ENCODE data around the gene CDKAL1. TPM values are rescaled to one million over a fixed set of nuclear protein-coding genes. Genes with fewer than 3 reads are reported as not detected.

CDKAL1 gene
- total and polyA plus RNA-seq, 9 of the 15 experiments (the other 6 are each of a cell fraction or from before 2014, with no cell fraction given): 11.2 to 36.3 (median 20.1) TPM

DNA sequence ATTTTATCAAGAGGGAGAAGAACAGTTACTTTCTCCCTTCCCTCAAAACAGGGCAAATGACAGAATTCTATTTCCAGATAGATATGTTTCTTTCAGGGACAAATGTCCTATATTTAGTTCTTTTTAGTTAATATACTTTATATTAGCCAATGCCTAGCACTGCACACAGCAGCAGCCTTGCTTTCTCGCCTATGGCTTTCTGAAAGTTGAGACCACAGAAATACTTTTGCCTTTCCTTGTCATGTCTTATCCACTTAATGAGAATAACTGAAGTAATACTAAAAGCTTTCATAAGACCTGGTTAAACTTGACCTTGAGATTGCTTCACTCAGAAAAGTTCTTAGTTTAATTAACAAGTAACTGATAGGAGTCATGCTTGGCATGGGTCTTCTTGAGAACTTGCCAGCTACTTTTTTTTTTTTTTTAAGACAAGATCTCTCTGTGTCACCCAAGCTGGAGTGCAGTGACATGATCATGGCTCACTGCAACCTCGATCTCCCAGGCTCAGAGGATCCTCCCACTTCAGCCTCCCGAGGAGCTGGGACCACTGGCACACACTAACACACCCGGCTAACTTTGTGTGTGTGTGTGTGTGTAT lies 159.3 kb downstream of the CDKAL1 start:
- no peak overlapping the region for H3K4me3 ChIP-seq
- POLR2A ChIA-PET: interaction anchor here (1.6 kb wide), 1 partner anchor 11 kb away, joined by 4 read pairs; no protein-coding TSS in a partner anchor
- BruUV-seq (replicated peaks): no TSS peak
- no peak for TF ChIP-seq FOXA3 (CRISPR knock-in tag; conservative IDR thresholded peaks at IDR 0.05 in 1 of 2, IDR thresholded peaks at IDR 0.05 in 1 of 2)
- TF ChIP-seq FOXP1 (CRISPR knock-in tag; IDR thresholded peaks at IDR 0.05): no peak
- TF ChIP-seq KLF1 (tag; IDR thresholded peaks at IDR 0.05): no peak
- no peak for TF ChIP-seq ZNF79 (CRISPR knock-in tag; IDR thresholded peaks at IDR 0.05; ENCODE audit: low read depth)
- TF ChIP-seq STAT6 (CRISPR knock-in tag; IDR thresholded peaks at IDR 0.05): no peak
- TF ChIP-seq SP2 (IDR thresholded peaks at IDR 0.05; ENCODE audit: extremely low read depth, low read depth, low read length, poor library complexity, severe bottlenecking): no peak
- no peak for TF ChIP-seq ZSCAN32 (CRISPR knock-in tag; IDR thresholded peaks at IDR 0.05)
- TF ChIP-seq ZNF384 (IDR thresholded peaks at IDR 0.05; ENCODE audit: low read depth, low read length): peak; percentile 89
- no peak for TF ChIP-seq ARID3B (CRISPR knock-in tag; IDR thresholded peaks at IDR 0.05; ENCODE audit: borderline replicate concordance)
- no peak for TF ChIP-seq PCBP1 (IDR thresholded peaks at IDR 0.05; ENCODE audit: low read depth, low read length, poor library complexity, severe bottlenecking)
- TF ChIP-seq ZNF253 (CRISPR knock-in tag; conservative IDR thresholded peaks at IDR 0.05): no peak
- no peak for TF ChIP-seq ZNF140 (CRISPR knock-in tag; IDR thresholded peaks at IDR 0.05)
- no peak for TF ChIP-seq ZBTB2 (IDR thresholded peaks at IDR 0.05)
- no peak for TF ChIP-seq PTBP1 (IDR thresholded peaks at IDR 0.05; ENCODE audit: low read depth, low read length)
- TF ChIP-seq ZNF197 (CRISPR knock-in tag; IDR thresholded peaks at IDR 0.05; ENCODE audit: low read depth): no peak
- peak; percentile 55 for TF ChIP-seq NFIC (IDR thresholded peaks at IDR 0.05)
- TF ChIP-seq CEBPB (tag; IDR thresholded peaks at IDR 0.05): 0 out of 2 replicates have a peak, but pooled peaks have one; percentile 11
- TF ChIP-seq NR2F6 (CRISPR knock-in tag; IDR thresholded peaks at IDR 0.05): no peak

More for the DNA sequence above, 159.3 kb downstream of the CDKAL1 start:
- H3K27ac ChIP-seq (ENCODE audit: extremely low read depth, low read depth, low read length): no peak overlapping the region; the same call in 2 of the 3 replicates
- H3K9me3 ChIP-seq (replicated peaks; ENCODE audit: control insufficient read depth, insufficient read depth, low read depth, low read length): no peaks in the 10 kb centered on the region
- peaks cover 10% of the 10 kb centered on the region for H3K79me2 ChIP-seq (ENCODE audit: control insufficient read depth, insufficient read depth, low read length)
- no peak overlapping the region for H3K9ac ChIP-seq (ENCODE audit: insufficient read depth in 1 of 2, low read depth in 2 of 2, low read length in 2 of 2)
- intact Hi-C loops (cut with micrococcal nuclease): no loop called here
- peak; percentile 71 for ATAC-seq
- peaks cover 5 to 12% of the 10 kb centered on the region in 2 experiments; a peak in 3 of 5 replicates for H3K4me1 ChIP-seq (replicated peaks in 1 of 2; ENCODE audit: control insufficient read depth in 2 of 2, insufficient read depth in 2 of 2, low read length in 2 of 2)
- no peaks in the 10 kb centered on the region for H3K36me3 ChIP-seq (ENCODE audit: control insufficient read depth, insufficient read depth, low read length)
- 31% methylated on average over 4 of the region's 4 CpGs for WGBS (ENCODE audit: insufficient coverage, low coverage, missing lambda C conversion rate)
- H3K9me1 ChIP-seq (ENCODE audit: control insufficient read depth, insufficient read depth, low read length): no peaks in the 10 kb centered on the region
- no peak for FAIRE-seq
- H3K27me3 ChIP-seq (ENCODE audit: control insufficient read depth in 2 of 2, insufficient read depth in 2 of 2, low read length in 2 of 2): no peaks in the 10 kb centered on the region
- CTCF ChIA-PET (ENCODE audit: low intra/inter-chr PET ratio): no interaction called here
- DNase-seq (ENCODE audit: extremely low read depth in 1 of 4, low spot score in 3 of 4): peak in 1 of 4 experiments; percentile 48
- in situ Hi-C loops (cut with MboI): no loop called here
- no peak overlapping the region for H2AFZ ChIP-seq (ENCODE audit: low read depth, low read length)
- H4K20me1 ChIP-seq (replicated peaks; ENCODE audit: control insufficient read depth, insufficient read depth, low read length): 0 out of 2 replicates have a peak, but pooled peaks cover 6% of the 10 kb centered on the region
- H3K4me2 ChIP-seq (ENCODE audit: insufficient read depth, low read length): no peak overlapping the region

Data from K562 (cell line).